GOT3 (cell line): ENCODE data around the gene HOXC10.

Source experiments
- DNase-seq: peaks from one replicate; lab custom pipeline; 2025; ENCODE audit warnings: mixed read lengths; lab: John Stamatoyannopoulos, UW

Gene HOXC10

DNA sequence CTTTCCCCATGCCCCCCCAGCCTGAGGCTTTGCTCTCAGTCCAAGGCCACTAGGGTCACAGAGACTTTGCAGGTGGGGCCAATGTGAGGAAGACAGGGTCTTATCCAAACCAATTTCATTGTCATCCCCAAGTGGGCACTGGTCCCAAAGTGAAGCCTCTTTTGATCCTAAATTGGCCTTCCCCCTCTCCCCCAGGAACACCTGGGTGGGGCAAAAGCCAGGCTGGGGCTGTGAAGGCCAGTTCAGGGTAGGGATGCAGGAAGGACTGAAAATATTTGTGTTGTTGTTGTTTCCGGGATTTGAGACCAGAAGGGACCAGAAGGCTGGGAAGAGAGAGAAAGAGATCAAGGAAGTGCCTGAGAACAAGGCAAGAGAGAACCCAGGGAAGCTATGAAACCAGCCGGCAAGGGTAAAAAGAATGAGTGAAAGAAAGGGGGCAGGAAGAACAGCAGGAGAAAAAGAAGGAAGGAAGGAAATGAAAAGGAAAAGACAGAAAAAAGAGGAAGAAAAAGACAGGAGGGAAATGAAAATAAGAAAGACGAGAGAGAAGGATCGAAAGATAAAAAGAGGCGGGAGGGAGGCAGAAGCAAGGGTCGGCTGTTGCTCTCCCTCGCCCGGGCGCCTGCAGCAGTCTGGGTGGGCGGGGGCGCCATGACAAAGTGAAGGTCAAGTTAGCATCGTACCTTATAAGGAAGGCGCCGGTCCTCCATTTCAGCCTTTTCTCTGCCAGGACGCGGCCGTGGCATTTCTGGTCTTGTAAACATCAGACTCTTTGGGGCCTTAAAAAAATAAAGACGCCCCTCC is 19.5 kb upstream of the HOXC10 start:
- no peak for DNase-seq

DNA sequence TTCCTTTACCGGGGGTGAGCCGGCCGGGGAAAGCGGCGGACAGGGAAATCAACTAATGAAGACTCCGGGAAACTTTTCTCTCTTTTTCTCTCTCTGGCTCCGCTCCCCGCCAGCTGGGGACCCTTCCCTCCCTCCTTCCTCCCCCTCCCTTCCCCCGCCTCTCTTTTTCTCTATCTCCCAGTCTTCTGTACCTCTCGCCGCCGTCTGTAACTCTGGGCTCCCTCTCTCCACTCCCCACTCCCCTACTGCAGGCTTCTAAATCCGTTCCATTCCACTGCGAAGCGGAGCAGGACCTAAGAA is 18.9 kb upstream of the HOXC10 start:
- DNase-seq, result no peak

DNA sequence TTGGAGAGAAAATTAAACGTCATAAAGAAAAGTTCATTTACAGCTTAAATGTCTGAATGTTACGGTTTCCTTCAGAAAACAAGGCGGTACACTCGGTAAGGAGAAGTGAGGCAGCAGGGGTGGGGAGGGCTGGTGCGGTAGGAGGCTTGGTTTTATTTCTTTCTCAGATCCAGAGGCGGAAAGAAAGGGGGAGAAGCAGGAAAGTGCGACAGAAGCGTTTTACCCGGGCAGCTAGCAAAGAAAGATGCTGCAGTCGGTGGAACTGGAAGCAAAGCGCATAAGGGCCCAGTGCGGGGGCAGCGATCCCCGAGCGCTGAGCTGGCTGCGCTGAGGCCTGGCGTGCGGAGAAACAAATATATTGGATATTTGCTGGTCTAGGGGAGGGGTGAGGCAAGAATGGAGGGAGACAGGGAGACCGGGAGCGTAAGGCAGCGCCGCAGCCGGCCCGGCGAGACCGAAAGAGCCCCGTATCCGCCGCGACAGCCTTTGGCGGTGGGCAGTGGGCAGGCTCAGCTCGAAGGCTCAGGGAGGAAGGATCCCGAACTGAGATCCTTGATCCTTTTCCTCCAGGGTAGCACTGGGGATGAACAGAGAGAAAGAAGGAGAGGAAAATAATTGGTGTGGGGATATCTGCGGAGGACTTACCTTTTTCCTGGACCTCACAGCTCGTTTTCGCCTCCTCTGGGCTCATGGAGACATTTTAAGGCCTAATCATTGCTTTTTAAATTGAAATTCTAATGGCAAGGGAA is 18.4 kb upstream of the HOXC10 start:
- no peak for DNase-seq

DNA sequence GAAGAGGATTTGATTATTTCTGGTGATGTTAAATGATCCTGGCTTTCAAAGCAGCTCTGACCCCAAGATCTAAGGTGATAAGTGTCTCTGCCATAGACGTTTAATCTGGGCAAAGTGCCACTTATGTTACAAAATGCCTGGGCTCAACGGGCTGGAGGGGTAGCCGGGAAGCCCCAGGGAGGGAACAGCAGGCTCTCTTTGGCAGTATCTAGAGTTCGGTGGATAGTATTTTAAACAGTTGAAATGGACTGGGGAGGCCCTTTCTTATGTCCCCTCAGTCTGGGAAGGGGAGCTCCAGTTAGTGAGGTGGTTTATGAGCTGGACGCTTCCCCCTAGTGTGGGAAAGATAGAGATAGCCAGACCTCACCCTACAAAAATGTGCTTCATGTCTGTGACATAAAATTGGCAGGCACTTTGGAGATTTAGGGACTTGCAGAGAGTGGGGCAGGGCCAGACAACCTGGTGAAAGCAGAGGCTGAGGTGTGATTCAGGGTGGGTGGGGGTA is 17.5 kb upstream of the HOXC10 start:
- no peak for DNase-seq

DNA sequence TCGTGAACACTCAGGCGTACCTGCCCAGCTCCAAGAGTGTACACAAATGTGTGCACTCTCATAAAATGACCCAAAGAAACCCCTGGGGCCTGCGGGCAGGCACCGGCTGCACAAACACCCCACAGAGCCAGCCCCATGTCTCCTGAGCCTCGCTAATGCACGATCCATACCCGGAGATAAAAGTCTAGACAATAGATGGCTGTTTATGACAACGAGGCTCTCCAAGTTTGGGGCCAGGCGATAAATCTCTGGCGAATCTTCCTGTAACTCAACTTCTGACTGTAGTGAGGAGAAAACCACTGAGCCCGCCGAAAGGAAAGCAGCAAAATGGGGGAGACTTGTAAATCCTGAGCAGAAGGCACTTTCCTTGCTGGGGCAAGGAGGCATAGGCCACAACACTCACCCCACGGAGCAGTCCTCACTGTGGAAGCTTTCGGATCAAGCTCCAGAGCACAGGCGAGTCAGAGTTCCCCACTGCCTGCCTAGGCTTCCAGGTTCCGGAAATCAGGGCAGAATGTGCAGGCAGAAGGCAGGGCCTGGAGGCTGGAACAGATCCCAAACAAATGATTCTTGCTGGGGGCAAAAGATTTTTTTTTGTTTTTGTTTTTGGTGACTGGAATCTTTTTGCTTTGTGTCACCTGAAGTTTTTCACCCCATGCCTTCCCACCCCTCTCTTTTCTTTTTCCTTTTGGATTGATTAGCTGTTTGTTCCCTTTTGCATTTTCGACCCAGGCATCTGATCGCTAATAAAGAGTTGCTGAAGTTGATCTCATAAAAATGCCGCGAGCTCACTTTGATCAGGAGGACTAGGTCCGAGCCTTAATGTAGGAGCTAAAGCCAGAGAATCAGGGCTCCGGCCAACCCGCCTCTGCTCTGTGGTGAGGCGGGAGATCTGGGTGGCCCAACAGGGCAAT is 16.5 kb upstream of the HOXC10 start:
- DNase-seq, result no peak

DNA sequence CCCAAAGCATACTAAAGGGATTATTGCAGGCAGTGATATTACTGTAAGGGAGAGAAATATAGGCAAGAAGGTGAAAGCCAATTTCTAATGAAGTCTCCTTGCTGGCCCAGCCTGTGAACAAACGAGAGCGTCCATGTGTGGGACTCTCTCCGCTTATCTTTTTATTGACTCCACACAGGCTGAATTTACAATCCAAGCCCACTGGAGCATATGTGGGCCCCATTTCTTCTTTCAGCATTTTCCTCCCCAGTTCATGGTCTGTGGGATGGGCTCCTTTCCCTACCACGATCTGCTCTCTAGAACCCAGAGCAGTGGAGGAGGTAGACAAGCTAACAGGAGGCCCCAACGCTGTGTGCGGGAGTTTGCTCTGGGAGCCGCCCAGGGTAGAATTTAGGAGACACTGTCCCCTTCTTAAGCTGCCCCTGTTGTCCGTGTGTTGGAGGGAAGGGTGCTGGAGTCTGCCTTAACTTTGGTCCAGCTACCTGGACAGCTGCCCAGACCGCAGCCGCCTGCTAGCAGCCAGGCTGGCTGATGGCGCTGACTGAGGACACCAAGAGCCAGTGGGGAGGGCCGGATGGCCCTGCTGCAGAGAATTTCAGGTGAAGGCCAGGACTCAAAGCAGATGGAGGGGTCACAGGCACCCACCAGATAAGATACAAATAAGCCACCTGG is 15.2 kb upstream of the HOXC10 start:
- DNase-seq, result no peak

DNA sequence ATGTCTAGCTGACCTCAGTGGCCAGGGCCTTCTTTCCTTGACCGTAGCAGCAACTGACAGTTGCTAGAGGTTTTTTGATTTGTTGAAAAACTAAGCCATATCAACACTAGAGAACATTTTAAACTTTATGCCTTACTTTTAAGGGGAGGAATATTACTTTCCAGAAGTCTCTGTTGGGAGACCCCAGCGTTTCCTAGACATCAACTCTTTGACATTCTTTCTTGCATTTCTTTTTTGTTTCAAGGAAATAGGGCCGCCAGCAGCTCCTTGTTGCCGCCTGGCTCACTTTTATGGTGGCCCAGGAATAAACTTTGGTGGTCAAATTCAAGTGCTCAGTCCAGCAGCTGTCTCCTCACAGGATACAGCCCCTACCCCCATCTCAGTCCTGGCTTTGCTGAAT is 14.5 kb upstream of the HOXC10 start:
- no peak for DNase-seq

DNA sequence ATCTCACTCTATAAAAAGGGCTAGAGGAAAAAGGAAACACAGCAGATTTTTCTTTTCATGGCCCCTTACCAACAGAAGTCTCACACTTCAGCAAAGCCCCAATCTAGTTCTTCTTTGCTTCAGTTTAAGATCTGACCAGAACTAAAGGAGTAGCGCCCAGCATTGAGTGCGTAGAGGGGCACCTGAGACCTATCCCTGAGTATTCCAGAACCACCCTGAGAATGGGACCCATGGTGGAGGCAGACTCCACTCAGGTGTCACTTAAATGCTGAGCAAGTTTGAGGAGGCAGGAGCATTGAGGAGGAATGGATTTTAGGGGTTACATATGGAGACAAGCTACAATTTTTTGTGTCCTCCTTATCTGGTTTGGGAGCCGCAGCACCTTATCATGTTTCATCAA is 13.8 kb upstream of the HOXC10 start:
- DNase-seq, result no peak

DNA sequence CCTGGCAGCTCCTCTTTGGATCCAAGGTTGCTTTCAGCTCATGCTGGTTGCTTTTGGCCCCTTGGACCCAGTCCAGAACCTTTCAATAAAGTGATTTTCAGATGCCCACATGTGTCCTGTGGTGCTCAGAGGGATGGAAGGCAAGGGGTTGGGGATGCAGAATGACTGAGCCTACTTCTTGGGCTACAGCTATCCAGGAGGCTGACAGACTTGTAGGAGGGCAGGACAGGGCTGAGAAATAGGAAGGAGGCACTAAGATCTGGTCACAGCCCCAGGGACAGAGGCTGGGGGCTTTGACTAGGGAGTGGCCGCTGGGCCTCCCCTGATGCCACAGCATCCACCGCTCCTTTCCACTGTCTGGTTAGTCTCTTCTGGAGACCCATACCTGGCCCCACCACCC is 13.3 kb upstream of the HOXC10 start:
- DNase-seq, result no peak

DNA sequence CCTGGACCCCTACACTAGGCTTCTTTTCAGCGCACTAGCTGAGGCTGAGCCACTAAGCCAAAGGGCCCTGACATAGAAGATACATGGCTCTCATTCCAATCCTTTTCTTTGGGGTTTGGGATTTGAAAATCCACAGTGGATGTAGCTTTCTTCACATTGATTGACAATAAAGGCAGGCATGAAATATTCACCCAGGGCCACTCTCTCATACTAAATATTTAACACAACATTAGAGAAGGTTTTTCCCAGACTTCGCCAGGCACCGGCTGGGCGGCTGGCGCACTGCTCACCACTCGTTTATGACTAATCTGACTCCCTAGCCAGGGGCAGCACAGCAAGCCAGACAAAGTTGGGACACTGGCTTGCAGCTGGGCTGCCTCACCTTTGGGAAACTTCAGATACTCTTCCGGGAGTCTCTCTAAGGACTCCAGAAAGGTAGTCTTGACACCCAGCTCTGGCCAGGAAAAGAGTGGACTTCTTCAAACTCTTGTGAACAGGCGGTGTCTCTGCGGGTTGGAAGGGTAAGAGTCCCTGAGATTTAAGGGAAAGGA is 12.7 kb upstream of the HOXC10 start:
- no peak for DNase-seq

DNA sequence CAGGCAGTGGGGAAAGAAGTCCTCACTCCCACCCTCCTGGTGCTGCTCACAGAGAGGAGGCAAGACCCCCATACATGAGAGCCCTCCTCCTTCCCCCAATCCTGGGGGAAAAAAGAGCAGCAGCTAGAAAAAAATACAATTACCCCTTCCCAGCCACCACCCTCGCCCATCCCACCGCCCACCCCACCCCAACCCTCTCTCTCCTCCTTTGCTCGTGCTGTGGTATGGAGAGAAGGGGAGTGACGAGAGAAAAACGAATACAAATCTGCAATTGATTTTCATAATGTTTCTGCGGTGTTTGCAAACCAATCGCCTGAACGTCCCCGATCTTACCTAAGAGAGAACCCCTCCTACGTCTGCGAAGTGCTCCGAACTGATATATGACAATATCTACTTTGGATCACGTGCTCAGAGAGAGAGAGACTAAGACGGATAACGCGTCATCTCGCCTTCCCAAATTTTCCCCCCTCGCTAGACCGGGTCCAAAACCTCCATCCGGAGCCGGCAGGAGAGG is 12.2 kb upstream of the HOXC10 start, which contains the start of gene HOXC11:
Gene HOXC11 (plus strand): TSS at position 405 of the 514 bp plus-strand sequence. CDS start 116 bp downstream, outside the sequence.
- no peak for DNase-seq

DNA sequence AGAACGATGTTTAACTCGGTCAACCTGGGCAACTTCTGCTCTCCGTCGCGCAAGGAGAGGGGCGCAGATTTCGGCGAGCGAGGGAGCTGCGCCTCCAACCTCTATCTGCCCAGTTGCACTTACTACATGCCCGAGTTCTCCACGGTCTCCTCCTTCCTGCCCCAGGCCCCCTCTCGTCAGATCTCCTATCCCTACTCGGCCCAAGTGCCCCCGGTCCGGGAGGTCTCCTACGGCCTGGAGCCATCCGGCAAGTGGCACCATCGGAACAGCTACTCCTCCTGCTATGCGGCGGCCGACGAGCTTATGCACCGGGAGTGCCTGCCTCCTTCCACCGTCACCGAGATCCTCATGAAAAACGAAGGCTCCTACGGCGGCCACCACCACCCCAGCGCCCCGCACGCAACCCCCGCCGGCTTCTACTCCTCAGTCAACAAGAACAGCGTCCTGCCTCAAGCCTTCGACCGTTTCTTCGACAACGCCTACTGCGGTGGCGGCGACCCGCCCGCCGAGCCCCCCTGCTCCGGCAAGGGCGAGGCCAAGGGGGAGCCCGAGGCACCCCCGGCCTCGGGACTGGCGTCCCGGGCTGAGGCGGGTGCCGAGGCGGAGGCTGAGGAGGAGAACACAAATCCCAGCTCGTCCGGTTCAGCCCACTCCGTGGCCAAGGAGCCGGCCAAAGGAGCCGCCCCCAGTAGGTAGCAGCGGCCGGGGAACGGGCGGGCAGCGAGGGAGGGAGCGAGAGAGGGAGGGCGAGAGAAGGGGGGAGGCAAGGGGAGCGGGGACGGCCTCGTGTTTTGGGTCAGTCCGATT is 11.5 kb upstream of the HOXC10 start:
- no peak for DNase-seq

DNA sequence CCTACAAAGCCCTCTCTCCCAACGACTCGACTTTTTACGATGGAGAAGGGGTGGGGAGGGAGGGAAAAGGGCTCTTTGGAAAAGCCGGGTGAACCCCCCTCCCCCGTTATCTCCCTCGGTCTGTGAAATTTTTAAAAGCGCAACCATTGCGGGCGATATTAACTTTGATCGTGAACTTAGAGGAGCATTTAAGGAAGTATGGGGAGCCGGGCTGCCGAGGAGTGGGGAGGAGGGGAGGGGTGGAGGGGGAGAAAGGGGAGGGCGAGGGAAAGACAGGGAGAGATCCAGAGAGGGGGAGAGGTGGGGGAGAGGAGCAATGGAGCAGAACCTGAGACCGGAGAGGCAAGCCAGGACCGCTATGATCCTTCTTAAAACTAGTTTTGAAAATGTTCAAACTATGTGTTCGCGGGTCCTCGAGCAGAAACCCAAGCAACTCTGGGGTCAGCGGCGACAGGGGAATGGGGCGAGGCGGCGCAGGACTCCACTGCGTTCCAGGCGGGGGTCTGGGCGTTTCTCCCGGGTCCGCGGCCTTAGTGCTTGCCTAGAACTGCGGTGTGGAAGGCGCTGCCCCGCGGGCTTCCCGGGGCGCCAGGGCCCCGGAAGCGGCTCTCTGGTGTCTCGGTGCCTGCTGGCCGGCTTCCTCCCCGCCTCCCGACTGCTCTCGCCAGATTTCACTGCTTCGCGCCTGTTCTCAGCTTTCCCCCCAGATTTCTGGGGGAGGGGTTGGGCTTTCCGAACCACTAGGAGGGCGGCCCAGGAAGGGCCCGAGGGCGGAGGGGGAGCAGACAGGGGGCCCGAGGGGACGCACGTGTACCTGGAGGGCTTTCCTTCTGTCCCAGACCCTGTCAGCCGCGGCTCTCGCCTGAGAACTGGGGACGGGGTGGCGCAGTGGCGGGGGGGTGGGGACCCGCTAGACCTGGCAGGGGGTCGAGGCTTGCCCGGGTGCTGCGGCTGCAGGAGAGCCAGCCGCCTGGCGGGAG is 10.6 kb upstream of the HOXC10 start, which contains the start of gene HOTAIR:
Gene HOTAIR (minus strand): TSS at position 871 of the 980 bp plus-strand sequence.
- DNase-seq, result no peak

DNA sequence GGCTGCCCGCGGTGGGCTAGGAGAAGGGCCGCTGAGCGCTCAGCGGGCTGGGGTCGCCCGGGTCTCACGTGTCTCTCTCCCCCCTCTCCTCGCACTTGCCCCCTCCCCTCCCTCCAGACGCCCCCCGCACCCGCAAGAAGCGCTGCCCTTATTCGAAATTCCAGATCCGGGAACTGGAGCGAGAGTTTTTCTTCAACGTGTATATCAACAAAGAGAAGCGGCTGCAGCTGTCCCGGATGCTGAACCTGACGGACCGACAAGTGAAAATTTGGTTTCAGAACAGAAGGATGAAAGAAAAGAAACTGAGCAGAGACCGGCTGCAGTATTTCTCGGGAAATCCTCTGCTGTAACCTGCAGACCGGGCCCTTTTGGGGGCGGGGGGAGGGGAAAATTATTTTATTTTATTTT is 9.9 kb upstream of the HOXC10 start:
- no peak for DNase-seq

DNA sequence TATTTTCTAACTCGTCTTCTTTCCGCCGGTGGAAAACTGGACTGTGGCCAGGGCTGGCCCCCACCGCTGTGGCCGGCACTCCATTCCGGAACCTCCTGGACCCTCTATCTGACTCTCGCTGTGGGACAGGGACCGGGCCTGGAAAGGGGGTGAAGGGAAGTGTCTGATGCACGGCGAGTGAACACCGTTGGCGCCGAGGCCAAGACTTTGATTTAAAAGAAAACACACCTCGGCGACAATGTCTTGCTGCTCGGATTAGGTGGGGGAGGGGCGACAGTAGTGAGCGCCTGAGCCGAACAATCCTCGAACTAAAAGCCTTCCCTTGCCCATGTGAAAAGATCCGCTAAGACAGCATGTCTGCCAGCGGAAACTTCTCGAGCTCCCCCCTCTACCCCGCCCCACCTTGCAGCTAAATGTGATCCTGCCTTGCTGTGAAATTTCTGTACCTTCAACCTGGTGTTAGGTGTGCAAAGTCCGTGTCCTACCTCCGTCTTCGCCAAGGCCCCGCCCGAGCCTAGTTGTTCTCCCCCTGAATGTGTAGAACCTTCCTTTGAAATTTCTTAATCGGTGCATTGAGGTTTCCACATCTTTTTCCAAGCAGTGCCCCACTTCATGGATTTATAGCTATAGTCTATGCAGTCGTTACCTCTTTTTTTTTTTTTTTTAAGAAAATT is 9.3 kb upstream of the HOXC10 start:
- DNase-seq, result no peak

DNA sequence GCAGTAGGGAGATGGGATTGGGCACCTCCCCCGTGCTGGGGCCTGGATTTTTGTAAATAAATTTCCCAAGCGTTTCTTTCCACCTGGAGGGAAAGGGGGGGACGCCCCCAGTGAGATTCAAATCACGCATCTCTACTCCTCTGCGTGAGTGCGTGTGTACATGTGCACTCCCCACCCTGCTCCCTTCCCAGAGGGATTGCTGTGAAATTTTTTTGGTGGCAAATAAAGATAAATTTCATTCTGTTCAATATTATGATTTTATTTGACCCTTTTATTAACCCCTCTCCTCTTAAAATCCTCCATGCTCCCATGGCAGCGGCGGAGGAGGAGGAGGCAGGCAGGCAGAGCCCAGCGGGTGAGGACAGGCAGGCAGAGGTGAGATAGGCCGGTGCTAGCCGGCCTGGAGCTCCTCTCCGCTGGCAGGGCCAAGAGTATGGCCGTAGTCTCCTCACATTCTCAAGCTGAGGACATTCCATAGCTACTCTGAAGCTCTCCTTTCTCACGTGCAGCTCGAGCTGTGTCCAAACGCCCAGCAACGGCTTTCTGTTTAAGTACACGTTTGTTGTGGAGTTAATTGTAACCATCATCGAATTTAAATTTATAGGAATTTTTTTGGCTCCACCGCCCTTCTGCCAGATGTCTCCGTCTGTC is 8.6 kb upstream of the HOXC10 start:
- DNase-seq, result no peak

DNA sequence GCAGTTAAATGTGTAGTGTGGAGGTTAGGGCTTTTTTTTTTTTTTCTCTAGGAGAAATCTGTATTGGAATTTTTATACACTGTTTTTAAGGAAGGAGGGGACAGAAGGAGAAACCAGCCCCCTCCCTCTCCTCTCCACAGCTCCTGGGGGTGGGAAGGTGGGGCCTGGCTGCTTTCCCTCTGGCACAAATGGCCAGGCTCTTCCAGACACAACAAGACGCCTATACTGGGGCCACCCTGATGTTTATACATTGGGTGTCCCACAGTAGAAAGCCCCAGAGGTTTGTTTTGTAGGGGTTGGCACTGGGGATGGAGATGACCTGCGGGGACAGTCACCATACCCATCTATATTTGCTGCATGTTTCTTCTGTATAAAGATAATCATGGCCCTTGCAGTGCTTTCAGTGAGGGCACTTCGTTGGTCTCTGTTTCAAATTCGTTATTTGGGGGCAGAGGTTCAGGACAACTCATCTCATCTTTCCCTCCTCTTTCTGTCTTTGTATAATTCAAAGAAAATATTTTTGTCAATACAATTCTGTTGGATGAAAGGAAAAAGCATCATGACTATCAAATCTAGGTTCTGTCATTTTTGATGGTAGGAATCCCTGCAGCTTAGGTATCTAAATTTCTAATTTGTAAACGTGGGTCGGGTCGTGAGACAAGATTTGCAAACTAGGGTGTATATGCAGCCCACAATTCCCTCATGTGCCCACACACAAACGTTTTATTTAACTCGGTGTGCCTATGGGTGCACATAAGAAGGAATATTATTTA is 7.9 kb upstream of the HOXC10 start:
- DNase-seq, result no peak
